ENCODE results near the gene PCDH9. TPM values are rescaled to one million over a fixed set of nuclear protein-coding genes. Genes with fewer than 3 reads are reported as not detected.

The PCDH9 gene
- total RNA-seq, 1 donor from 2014 or later, result 3.7 TPM

- no peak for TF ChIP-seq POLR2A (IDR thresholded peaks at IDR 0.05)
- TF ChIP-seq POLR2AphosphoS5 (IDR thresholded peaks at IDR 0.05; ENCODE audit: insufficient read depth in 1 of 2, low read depth in 1 of 2), result no peak
- no peak for TF ChIP-seq CTCF (IDR thresholded peaks at IDR 0.05)
- intact Hi-C loops (cut with DNase I), result no loop called here
- H3K9me3 ChIP-seq, result no peaks in the 10 kb centered on the region
- H3K4me3 ChIP-seq, result no peak overlapping the region
- no peaks in the 10 kb centered on the region for H3K4me1 ChIP-seq
- H3K27me3 ChIP-seq, result no peaks in the 10 kb centered on the region
- DNase-seq (ENCODE audit: extremely low spot score in 2 of 2), result no peak
- H3K27ac ChIP-seq, result no peak overlapping the region
- H3K36me3 ChIP-seq, result no peaks in the 10 kb centered on the region
Observed at GRCh38 chr13:67033170-67033569, 197.0 kb downstream of the PCDH9 start.

- H3K4me1 ChIP-seq, result no peaks in the 10 kb centered on the region
- DNase-seq (ENCODE audit: extremely low spot score in 2 of 2), result no peak
- no peaks in the 10 kb centered on the region for H3K27me3 ChIP-seq
- H3K4me3 ChIP-seq, result no peak overlapping the region
- no peak for TF ChIP-seq CTCF (IDR thresholded peaks at IDR 0.05)
- TF ChIP-seq POLR2AphosphoS5 (IDR thresholded peaks at IDR 0.05; ENCODE audit: insufficient read depth in 1 of 2, low read depth in 1 of 2), result no peak
- intact Hi-C loops (cut with DNase I), result no loop called here
- no peaks in the 10 kb centered on the region for H3K9me3 ChIP-seq
- no peaks in the 10 kb centered on the region for H3K36me3 ChIP-seq
- H3K27ac ChIP-seq, result no peak overlapping the region
Observed at GRCh38 chr13:67023130-67023876, 206.8 kb downstream of the PCDH9 start.

DNA sequence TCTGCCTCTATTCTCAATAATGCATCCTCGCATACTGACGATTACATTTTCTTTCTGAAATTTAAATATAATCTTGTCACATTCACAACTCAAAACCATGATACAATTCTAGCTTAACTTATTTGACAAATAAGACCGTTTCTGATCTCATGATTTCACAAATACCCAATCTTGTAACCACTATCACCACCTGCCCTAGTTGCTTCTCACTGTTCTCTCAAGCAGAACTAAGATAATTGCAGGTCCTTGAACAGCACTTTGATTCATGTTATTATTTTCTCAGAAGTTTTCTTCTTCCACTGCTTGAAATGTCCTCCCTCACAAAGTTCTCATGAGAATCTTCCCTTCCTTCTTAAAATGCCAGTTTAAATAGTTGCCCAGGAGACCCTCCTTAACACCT lies 211.4 kb downstream of the PCDH9 start:
- H3K9me3 ChIP-seq, result no peaks in the 10 kb centered on the region
- H3K27ac ChIP-seq, result no peak overlapping the region
- TF ChIP-seq POLR2AphosphoS5 (IDR thresholded peaks at IDR 0.05; ENCODE audit: insufficient read depth in 1 of 2, low read depth in 1 of 2) (no peak), CTCF (IDR thresholded peaks at IDR 0.05) (no peak), POLR2A (IDR thresholded peaks at IDR 0.05) (no peak)
- no peak for DNase-seq (ENCODE audit: extremely low spot score in 2 of 2)
- H3K36me3 ChIP-seq, result no peaks in the 10 kb centered on the region
- H3K4me3 ChIP-seq, result no peak overlapping the region
- no peaks in the 10 kb centered on the region for H3K4me1 ChIP-seq
- H3K27me3 ChIP-seq, result no peaks in the 10 kb centered on the region
- intact Hi-C loops (cut with DNase I), result no loop called here

- Histone ChIP-seq H3K27me3 (no peaks in the 10 kb centered on the region), H3K4me3 (no peak overlapping the region), H3K36me3 (no peaks in the 10 kb centered on the region), H3K9me3 (no peaks in the 10 kb centered on the region), H3K4me1 (no peaks in the 10 kb centered on the region), H3K27ac (no peak overlapping the region)
- TF ChIP-seq CTCF (IDR thresholded peaks at IDR 0.05), result no peak
- TF ChIP-seq POLR2AphosphoS5 (IDR thresholded peaks at IDR 0.05; ENCODE audit: insufficient read depth in 1 of 2, low read depth in 1 of 2), result no peak
- no peak for TF ChIP-seq POLR2A (IDR thresholded peaks at IDR 0.05)
- intact Hi-C loops (cut with DNase I), result no loop called here
- DNase-seq (ENCODE audit: extremely low spot score in 2 of 2), result no peak
Observed at GRCh38 chr13:67017276-67017675, 212.9 kb downstream of the PCDH9 start.

GRCh38 chr13:67015976-67016600 lies 214.0 kb downstream of the PCDH9 start:
- Histone ChIP-seq H3K4me3 (no peak overlapping the region), H3K27me3 (no peaks in the 10 kb centered on the region), H3K36me3 (no peaks in the 10 kb centered on the region), H3K4me1 (no peaks in the 10 kb centered on the region), H3K27ac (no peak overlapping the region), H3K9me3 (no peaks in the 10 kb centered on the region)
- intact Hi-C loops (cut with DNase I), result no loop called here
- no peak for DNase-seq (ENCODE audit: extremely low spot score in 2 of 2)
- TF ChIP-seq POLR2AphosphoS5 (IDR thresholded peaks at IDR 0.05; ENCODE audit: insufficient read depth in 1 of 2, low read depth in 1 of 2) (no peak), CTCF (IDR thresholded peaks at IDR 0.05) (no peak), POLR2A (IDR thresholded peaks at IDR 0.05) (no peak)
